Endothelial cell of umbilical vein (primary cell): ENCODE data around the gene PPFIBP1.

Experiments used
- CTCF ChIP-seq, 2 donors: IDR thresholded peaks; 1 replicate in 1 of 2; 2 replicates in 1 of 2; pipeline ENCODE4 v1.5.1; 2011; ENCODE audit warnings: low read length in 2 of 2, mild to moderate bottlenecking in 2 of 2, moderate library complexity in 2 of 2, control low read depth in 1 of 2, inconsistent platforms in 1 of 2, low read depth in 1 of 2; ENCODE audit not compliant: insufficient read depth in 1 of 2; ENCODE audit errors: extremely low read depth in 1 of 2
- EZH2 ChIP-seq: IDR thresholded peaks from 2 replicates; pipeline ENCODE4 v1.6.1; 2012; ENCODE audit warnings: borderline replicate concordance, low read depth, mild to moderate bottlenecking, moderate library complexity, low read length, inconsistent platforms; ENCODE audit not compliant: severe bottlenecking
- GATA2 ChIP-seq: IDR thresholded peaks from 2 replicates; pipeline ENCODE4 v1.7.0; 2011; ENCODE audit warnings: low read depth, mild to moderate bottlenecking, moderate library complexity, mixed read lengths, low read length; ENCODE audit not compliant: insufficient read length, insufficient read depth
- JUN ChIP-seq: IDR thresholded peaks from 2 replicates; pipeline ENCODE4 v1.6.1; 2011; ENCODE audit warnings: borderline replicate concordance, low read depth; ENCODE audit not compliant: insufficient read length, insufficient read depth
- MAX ChIP-seq: IDR thresholded peaks from 2 replicates; pipeline ENCODE4 v1.6.1; 2011; ENCODE audit not compliant: insufficient read depth, insufficient read length
- MYC ChIP-seq: IDR thresholded peaks from one replicate; pipeline ENCODE4 v1.6.1; 2011; ENCODE audit warnings: mild to moderate bottlenecking, low read depth, low read length
- POLR2A ChIP-seq: IDR thresholded peaks from 2 replicates; pipeline ENCODE4 v1.6.1; 2012; ENCODE audit warnings: low read depth, mild to moderate bottlenecking, control low read depth, low read length
- POLR2AphosphoS5 ChIP-seq: IDR thresholded peaks from 2 replicates; pipeline ENCODE4 v1.6.1; 2012; ENCODE audit warnings: low read depth, mild to moderate bottlenecking, control low read depth, low read length, moderate library complexity; ENCODE audit not compliant: insufficient read depth

GRCh38 chr12:27523305-27523641 lies 733 bp upstream of the PPFIBP1 start:
- TF ChIP-seq CTCF (IDR thresholded peaks at IDR 0.05; ENCODE audit: extremely low read depth in 1 of 2, insufficient read depth in 1 of 2, low read depth in 1 of 2, low read length in 2 of 2) (no peak), EZH2 (no peak), POLR2A (no peak), JUN (no peak), MYC (no peak), MAX (no peak), GATA2 (no peak), POLR2AphosphoS5 (no peak)
